Breast epithelium (tissue), 3 donors: Measurements from ENCODE around the gene ERFE.

Experiments
- CTCF ChIP-seq, 3 donors: fragments of 450-650 bp; IDR thresholded peaks; one replicate each; pipeline ENCODE4 v1.5.1; 2016 to 2017; ENCODE audit warnings: antibody characterized with exemption in 3 of 3, mild to moderate bottlenecking in 3 of 3, moderate library complexity in 3 of 3
- POLR2A ChIP-seq: fragments of 450-650 bp; IDR thresholded peaks from one replicate; pipeline ENCODE4 v1.6.1; 2016; ENCODE audit warnings: antibody characterized with exemption, mild to moderate bottlenecking, moderate library complexity
- POLR2AphosphoS5 ChIP-seq, 3 donors: sonication (generic); formaldehyde crosslinking; IDR thresholded peaks; one replicate each; pipeline ENCODE4 v1.6.1; 2017; ENCODE audit warnings: antibody characterized with exemption in 3 of 3

GRCh38 chr2:238124488-238125126, 34.2 kb upstream of the ERFE start:
- TF ChIP-seq POLR2A, result no peak
- TF ChIP-seq CTCF (IDR thresholded peaks at IDR 0.05), result no peak
- TF ChIP-seq POLR2AphosphoS5 (IDR thresholded peaks at IDR 0.05), result no peak
